Esophagus muscularis mucosa (tissue), 3 donors: ENCODE results near the gene ST8SIA6.

Experiments used
- CTCF ChIP-seq, 3 experiments: fragments of 200-600 bp in 2 of 3; fragments of 450-650 bp in 1 of 3; sonication (generic) in 2 of 3; IDR thresholded peaks; one replicate each; pipeline ENCODE4 v1.5.1; 2017 to 2019; ENCODE audit warnings: antibody characterized with exemption in 3 of 3, mild to moderate bottlenecking in 2 of 3, moderate library complexity in 1 of 3
- POLR2A ChIP-seq: fragments of 450-650 bp; IDR thresholded peaks from one replicate; pipeline ENCODE4 v1.6.1; 2017; ENCODE audit warnings: antibody characterized with exemption, moderate library complexity, mild to moderate bottlenecking, low read depth
- POLR2AphosphoS5 ChIP-seq, 2 donors: sonication (generic); formaldehyde crosslinking; IDR thresholded peaks; one replicate each; pipeline ENCODE4 v1.6.1; 2017; ENCODE audit warnings: antibody characterized with exemption in 2 of 2

DNA sequence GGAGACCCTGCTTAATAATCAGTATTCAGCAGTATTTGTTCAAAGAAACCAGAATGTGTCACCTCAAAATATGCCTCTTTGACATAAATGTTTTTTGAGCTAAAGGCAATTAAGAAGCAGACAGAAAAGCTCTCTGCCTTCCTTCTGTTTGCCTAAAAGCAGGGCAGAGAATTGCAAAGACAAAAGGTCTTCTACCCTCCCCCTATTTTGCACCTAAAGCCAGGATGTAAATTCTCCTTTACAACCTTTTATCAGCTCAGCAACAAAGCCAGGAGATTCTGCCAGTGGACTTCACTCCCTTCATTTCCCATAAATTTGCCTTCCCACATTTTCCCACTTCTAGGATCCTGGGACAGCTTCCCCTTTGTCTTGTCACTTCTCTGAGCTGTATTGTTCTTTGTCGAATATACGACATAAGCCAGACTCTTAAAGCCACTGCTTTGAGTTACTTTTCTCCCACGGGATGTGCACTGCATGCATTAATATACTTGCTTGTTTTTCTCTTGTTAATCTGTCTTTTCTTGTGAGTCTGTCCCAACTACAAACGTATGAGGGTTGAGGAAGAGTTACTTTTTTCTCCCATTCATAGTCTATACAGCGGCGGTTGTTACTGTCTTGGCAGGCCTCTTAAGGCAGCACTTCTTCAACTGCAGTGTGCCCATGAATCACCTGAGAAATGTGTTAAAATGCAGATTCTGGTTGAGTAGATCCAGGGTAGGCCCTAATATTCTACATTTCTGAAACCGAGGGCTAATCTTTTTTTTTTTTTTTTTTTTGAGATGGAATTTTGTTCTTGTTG lies 48.2 kb downstream of the ST8SIA6 start:
- TF ChIP-seq CTCF (IDR thresholded peaks at IDR 0.05), result no peak
- TF ChIP-seq POLR2AphosphoS5 (IDR thresholded peaks at IDR 0.05), result no peak
- no peak for TF ChIP-seq POLR2A
